Smooth muscle cell (in vitro differentiated cells): Measurements from ENCODE around the gene KSR1. TPM values are rescaled to one million over a fixed set of nuclear protein-coding genes. Genes with fewer than 3 reads are reported as not detected.

Experiments
- DNase-seq: peaks from one replicate; lab custom pipeline; 2025; ENCODE audit not compliant: unreplicated experiment; lab: John Stamatoyannopoulos, UW
- H2AFZ ChIP-seq: fragments of 200-600 bp; sonication (generic); 2 replicates; pipeline ENCODE4 v1.6.0; 2016; ENCODE audit warnings: antibody characterized with exemption, low read depth, mild to moderate bottlenecking
- H3F3A ChIP-seq: fragments of 200-600 bp; sonication (generic); 2 replicates; pipeline ENCODE4 v1.6.0; 2017; ENCODE audit warnings: antibody characterized with exemption, low read depth
- H3K27ac ChIP-seq: fragments of 200-600 bp; sonication (generic); 2 replicates; pipeline ENCODE4 v1.5.1; 2016; ENCODE audit warnings: low read depth, mild to moderate bottlenecking
- H3K27me3 ChIP-seq: fragments of 200-600 bp; sonication (generic); 2 replicates; pipeline ENCODE4 v1.6.1; 2016; ENCODE audit warnings: low read depth, mild to moderate bottlenecking
- H3K36me3 ChIP-seq: fragments of 200-600 bp; sonication (generic); 2 replicates; pipeline ENCODE4 v1.5.1; 2016; ENCODE audit warnings: low read depth
- H3K4me1 ChIP-seq: fragments of 200-600 bp; sonication (generic); 2 replicates; pipeline ENCODE4 v1.5.1; 2016; ENCODE audit warnings: low read depth
- H3K4me2 ChIP-seq: fragments of 200-600 bp; sonication (generic); 2 replicates; pipeline ENCODE4 v1.6.0; 2016; ENCODE audit warnings: mild to moderate bottlenecking
- H3K4me3 ChIP-seq: fragments of 200-600 bp; sonication (generic); 2 replicates; pipeline ENCODE4 v1.5.1; 2016; ENCODE audit warnings: mild to moderate bottlenecking
- H3K79me2 ChIP-seq: fragments of 200-600 bp; sonication (generic); 2 replicates; pipeline ENCODE4 v1.6.0; 2016; ENCODE audit warnings: low read depth, mild to moderate bottlenecking
- H3K9ac ChIP-seq: fragments of 200-600 bp; sonication (generic); 2 replicates; pipeline ENCODE4 v1.6.0; 2016; ENCODE audit warnings: low read depth
- H3K9me3 ChIP-seq: fragments of 200-600 bp; sonication (generic); replicated peaks from 2 replicates; pipeline ENCODE4 v1.5.1; 2016; ENCODE audit warnings: low read depth
- H4K20me1 ChIP-seq: fragments of 200-600 bp; sonication (generic); 2 replicates; pipeline ENCODE4 v1.6.0; 2016; ENCODE audit warnings: low read depth
- CTCF ChIP-seq: fragments of 200-600 bp; sonication (generic); IDR thresholded peaks from 2 replicates; pipeline ENCODE4 v1.5.1; 2017; ENCODE audit warnings: borderline replicate concordance, mild to moderate bottlenecking, antibody characterized with exemption; ENCODE audit not compliant: insufficient read depth, poor library complexity, severe bottlenecking
- WGBS: methylation state at CpG from one replicate; pipeline ENCODE4 v1.1.7; 2016; ENCODE audit warnings: low lambda C conversion rate; 5-methylcytosine and 5-hydroxymethylcytosine counted together
- polyA plus RNA-seq: library from polyadenylated mRNA; unstranded; fragments of >200 nt; fragmentation: Nextera tagmentation; extraction: Ambion mirVana; gene quantifications from 2 replicates; pipeline ENCODE4 v1.2.1, GENCODE V29; 2016
- total RNA-seq: library from RNA; depleted of rRNA; stranded (reverse); fragments of >200 nt; gene quantifications from 2 replicates; pipeline ENCODE4 v1.2.3, GENCODE V29; 2014

KSR1 gene
- total and polyA plus RNA-seq, 2 experiments from 2014 or later, result 40.4 to 65.1 TPM

- Histone ChIP-seq H4K20me1 (peaks cover 51% of the 10 kb centered on the region), H3K27ac (peak overlapping the region; percentile 89), H3K36me3 (no peaks in the 10 kb centered on the region), H3K9ac (peak overlapping the region; percentile 10), H3K4me1 (peaks cover 48% of the 10 kb centered on the region), H2AFZ (no peak overlapping the region), H3K27me3 (no peaks in the 10 kb centered on the region), H3K9me3 (no peaks in the 10 kb centered on the region), H3K4me2 (peak overlapping the region; percentile 45), H3K4me3 (no peak overlapping the region), H3F3A (peaks cover 58% of the 10 kb centered on the region), H3K79me2 (peaks cover 86% of the 10 kb centered on the region)
- no peak for DNase-seq
- WGBS, result 46% methylated on average over 23 of the region's 23 CpGs
- no peak for TF ChIP-seq CTCF
These were observed 76.3 kb downstream of the KSR1 start for GRCh38 chr17:27532269-27533263.

- no peak for DNase-seq
- Histone ChIP-seq H3K9me3 (no peaks in the 10 kb centered on the region), H3K36me3 (no peaks in the 10 kb centered on the region), H3K27me3 (no peaks in the 10 kb centered on the region), H3K9ac (peak overlapping the region; percentile 49), H3K4me1 (peaks cover 46% of the 10 kb centered on the region), H2AFZ (no peak overlapping the region), H4K20me1 (peaks cover 55% of the 10 kb centered on the region), H3K27ac (peak overlapping the region; percentile 89), H3K79me2 (peaks cover 86% of the 10 kb centered on the region), H3K4me3 (no peak overlapping the region), H3K4me2 (peak overlapping the region; percentile 65), H3F3A (peaks cover 61% of the 10 kb centered on the region)
- WGBS, result 53% methylated on average over 14 of the region's 14 CpGs
- TF ChIP-seq CTCF, result no peak
These were observed 77.9 kb downstream of the KSR1 start for GRCh38 chr17:27533874-27534815.

- H3K4me3 ChIP-seq, result no peak overlapping the region
- TF ChIP-seq CTCF, result no peak
- peak overlapping the region; percentile 23 for H3K9ac ChIP-seq
- peaks cover 60% of the 10 kb centered on the region for H4K20me1 ChIP-seq
- no peaks in the 10 kb centered on the region for H3K36me3 ChIP-seq
- no peak for DNase-seq
- H3K4me1 ChIP-seq, result peaks cover 51% of the 10 kb centered on the region
- peak overlapping the region; percentile 89 for H3K27ac ChIP-seq
- H3K9me3 ChIP-seq, result no peaks in the 10 kb centered on the region
- no peak overlapping the region for H2AFZ ChIP-seq
- H3F3A ChIP-seq, result peaks cover 61% of the 10 kb centered on the region
- H3K4me2 ChIP-seq, result peak overlapping the region; percentile 65
- H3K79me2 ChIP-seq, result peaks cover 83% of the 10 kb centered on the region
- WGBS, result 27% methylated on average over 12 of the region's 12 CpGs
- H3K27me3 ChIP-seq, result no peaks in the 10 kb centered on the region
These were observed 79.1 kb downstream of the KSR1 start for GRCh38 chr17:27535178-27535928.
